Measurements from ENCODE around the gene CCNJL.

DNA sequence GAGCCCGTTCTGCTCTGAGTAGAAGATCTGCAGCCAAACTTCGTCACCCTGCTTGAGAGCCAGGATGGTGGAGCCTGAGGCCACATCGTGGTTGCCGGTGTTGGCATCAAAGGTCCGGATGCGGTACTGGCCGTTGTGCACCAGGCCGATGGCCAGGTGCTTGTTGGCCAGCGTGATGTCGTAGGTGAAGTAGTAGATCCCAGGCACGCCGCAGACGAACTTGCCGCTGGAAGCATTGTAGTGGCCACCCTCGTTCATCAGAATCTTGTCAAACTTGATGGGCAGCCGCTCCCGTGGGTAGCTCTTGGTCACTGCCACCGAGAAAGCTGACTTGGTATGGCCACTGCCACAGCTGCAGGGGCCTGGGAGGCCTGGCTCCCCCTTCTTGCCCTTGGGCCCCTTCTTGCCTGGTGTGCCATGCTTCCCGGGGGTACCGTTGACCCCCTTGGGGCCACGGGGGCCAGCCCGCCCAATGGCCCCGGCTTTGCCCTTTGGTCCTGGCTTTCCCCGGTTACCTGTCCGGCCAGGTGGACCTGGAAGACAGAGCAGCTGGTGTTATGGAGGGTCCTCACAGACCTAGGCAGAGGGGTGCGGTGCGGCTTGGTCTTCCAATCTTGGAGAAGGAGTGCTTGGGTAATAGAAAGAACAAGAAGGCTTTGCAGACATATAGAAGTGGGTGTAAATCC lies 37.0 kb upstream of the CCNJL start:
- TF ChIP-seq, protein P1, sequence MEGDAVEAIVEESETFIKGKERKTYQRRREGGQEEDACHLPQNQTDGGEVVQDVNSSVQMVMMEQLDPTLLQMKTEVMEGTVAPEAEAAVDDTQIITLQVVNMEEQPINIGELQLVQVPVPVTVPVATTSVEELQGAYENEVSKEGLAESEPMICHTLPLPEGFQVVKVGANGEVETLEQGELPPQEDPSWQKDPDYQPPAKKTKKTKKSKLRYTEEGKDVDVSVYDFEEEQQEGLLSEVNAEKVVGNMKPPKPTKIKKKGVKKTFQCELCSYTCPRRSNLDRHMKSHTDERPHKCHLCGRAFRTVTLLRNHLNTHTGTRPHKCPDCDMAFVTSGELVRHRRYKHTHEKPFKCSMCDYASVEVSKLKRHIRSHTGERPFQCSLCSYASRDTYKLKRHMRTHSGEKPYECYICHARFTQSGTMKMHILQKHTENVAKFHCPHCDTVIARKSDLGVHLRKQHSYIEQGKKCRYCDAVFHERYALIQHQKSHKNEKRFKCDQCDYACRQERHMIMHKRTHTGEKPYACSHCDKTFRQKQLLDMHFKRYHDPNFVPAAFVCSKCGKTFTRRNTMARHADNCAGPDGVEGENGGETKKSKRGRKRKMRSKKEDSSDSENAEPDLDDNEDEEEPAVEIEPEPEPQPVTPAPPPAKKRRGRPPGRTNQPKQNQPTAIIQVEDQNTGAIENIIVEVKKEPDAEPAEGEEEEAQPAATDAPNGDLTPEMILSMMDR (IDR thresholded peaks at IDR 0.05 in 4 of 5, conservative IDR thresholded peaks at IDR 0.05 in 1 of 5): no peak
- no peak for TF ChIP-seq POLR2A (IDR thresholded peaks at IDR 0.05)
